Neural cell (in vitro differentiated cells): ENCODE data around the gene BCL6B. TPM values are rescaled to one million over a fixed set of nuclear protein-coding genes. Genes with fewer than 3 reads are reported as not detected.
"Not testable (repeated sequence)": the region's sequence is repeated elsewhere in the genome, so short reads cannot be mapped to it uniquely, and the experiment has no call there.

ENCODE experiments used
- H2AFZ ChIP-seq: fragments of 200-600, 300-800 bp; sonication (generic), shearing (Covaris generic); 2 replicates; pipeline ENCODE4 v1.6.0; 2014; ENCODE audit warnings: low read depth, mild to moderate bottlenecking, antibody characterized with exemption, low read length, moderate library complexity
- H3F3A ChIP-seq: fragments of 200-600 bp; shearing (Covaris generic); 2 replicates; pipeline ENCODE4 v1.6.1; 2016; ENCODE audit warnings: mild to moderate bottlenecking, moderate library complexity, mixed read lengths, antibody characterized with exemption, low read length; ENCODE audit not compliant: insufficient read depth, poor library complexity, severe bottlenecking
- H3K27ac ChIP-seq: fragments of 200-600, 300-800 bp; sonication (generic), shearing (Covaris generic); 2 replicates; pipeline ENCODE4 v1.5.1; 2014; ENCODE audit warnings: mild to moderate bottlenecking, low read length, moderate library complexity
- H3K27me3 ChIP-seq: fragments of 300-800, 200-600 bp; sonication (generic), shearing (Covaris generic); 2 replicates; pipeline ENCODE4 v1.6.0; 2014; ENCODE audit warnings: mild to moderate bottlenecking, low read depth, low read length, moderate library complexity; ENCODE audit not compliant: insufficient read depth
- H3K36me3 ChIP-seq: fragments of 300-800, 200-600 bp; sonication (generic), shearing (Covaris generic); 2 replicates; pipeline ENCODE4 v1.5.1; 2014; ENCODE audit warnings: mild to moderate bottlenecking, antibody characterized with exemption, low read length, moderate library complexity; ENCODE audit not compliant: insufficient read depth
- H3K4me2 ChIP-seq: fragments of 300-800, 200-600 bp; sonication (generic), shearing (Covaris generic); 2 replicates; pipeline ENCODE4 v1.6.0; 2014; ENCODE audit warnings: mild to moderate bottlenecking, low read length
- H3K4me3 ChIP-seq: fragments of 300-800, 200-600 bp; sonication (generic), shearing (Covaris generic); 2 replicates; pipeline ENCODE4 v1.5.1; 2014; ENCODE audit warnings: mild to moderate bottlenecking, low read length, moderate library complexity
- H3K79me2 ChIP-seq: fragments of 200-600 bp; shearing (Covaris generic); replicated peaks from 2 replicates; pipeline ENCODE4 v1.6.0; 2014; ENCODE audit warnings: mild to moderate bottlenecking, low read length, moderate library complexity; ENCODE audit not compliant: insufficient read depth
- H3K9ac ChIP-seq: fragments of 300-800, 200-600 bp; sonication (generic), shearing (Covaris generic); 2 replicates; pipeline ENCODE4 v1.6.1; 2016; ENCODE audit warnings: mild to moderate bottlenecking, low read length, mixed read lengths
- H3K9me2 ChIP-seq: fragments of 200-600 bp; shearing (Covaris generic); 2 replicates; pipeline ENCODE4 v1.6.1; 2016; ENCODE audit warnings: mild to moderate bottlenecking, low read length, mixed read lengths; ENCODE audit not compliant: insufficient read depth
- H3K9me3 ChIP-seq: fragments of 200-600, 300-800 bp; sonication (generic), shearing (Covaris generic); 2 replicates; pipeline ENCODE4 v1.6.1; 2016; ENCODE audit warnings: mild to moderate bottlenecking, mixed run types, low read length, moderate library complexity, mixed read lengths
- H4K20me1 ChIP-seq: fragments of 200-600 bp; shearing (Covaris generic); 2 replicates; pipeline ENCODE4 v1.6.1; 2016; ENCODE audit warnings: mild to moderate bottlenecking, mixed run types; ENCODE audit not compliant: insufficient read depth
- EP300 ChIP-seq: fragments of 450-650 bp; conservative IDR thresholded peaks from 2 replicates; pipeline ENCODE4 v1.6.1; 2014; ENCODE audit warnings: antibody characterized with exemption, mild to moderate bottlenecking, moderate library complexity; ENCODE audit not compliant: poor library complexity, severe bottlenecking
- EZH2 ChIP-seq: fragments of 200-600, 300-800 bp; shearing (Covaris generic), sonication (generic); IDR thresholded peaks from 2 replicates; pipeline ENCODE4 v1.6.1; 2014; ENCODE audit warnings: antibody characterized with exemption, low read length, borderline replicate concordance, mild to moderate bottlenecking; ENCODE audit not compliant: insufficient read depth, poor library complexity, severe bottlenecking
- MXI1 ChIP-seq: fragments of 450-650 bp; conservative IDR thresholded peaks from 2 replicates; pipeline ENCODE4 v1.6.1; 2014; ENCODE audit warnings: antibody characterized with exemption, mild to moderate bottlenecking; ENCODE audit not compliant: poor library complexity, severe bottlenecking
- POLR2AphosphoS5 ChIP-seq: IDR thresholded peaks from 2 replicates; pipeline ENCODE4 v1.6.1; 2012
- RAD21 ChIP-seq: fragments of 450-650 bp; conservative IDR thresholded peaks from 2 replicates; pipeline ENCODE4 v1.6.1; 2014; ENCODE audit warnings: antibody characterized with exemption, mild to moderate bottlenecking, moderate library complexity
- SMC3 ChIP-seq: fragments of 450-650 bp; conservative IDR thresholded peaks from 2 replicates; pipeline ENCODE4 v1.6.1; 2014; ENCODE audit warnings: antibody characterized with exemption, mild to moderate bottlenecking, moderate library complexity; ENCODE audit not compliant: poor library complexity
- TAF1 ChIP-seq: IDR thresholded peaks from 2 replicates; pipeline ENCODE4 v1.6.1; 2012; ENCODE audit warnings: low read depth
- polyA plus RNA-seq: library from polyadenylated mRNA; depleted of rRNA; stranded (reverse); fragments of >200 nt; gene quantifications from 2 replicates; pipeline ENCODE4 v1.2.3, GENCODE V29; 2014
- TF ChIP-seq, protein P1 (sequence below): IDR thresholded peaks from 2 replicates; pipeline ENCODE4 v1.6.1; 2012; ENCODE audit warnings: borderline replicate concordance
- TF ChIP-seq, protein P2 (sequence below): fragments of 450-650 bp; IDR thresholded peaks from 2 replicates; pipeline ENCODE4 v1.5.1; 2014; ENCODE audit warnings: antibody characterized with exemption, mild to moderate bottlenecking, moderate library complexity; ENCODE audit not compliant: poor library complexity, severe bottlenecking

Gene BCL6B
- polyA plus RNA-seq, 1 donor from 2014 or later: not detected

DNA sequence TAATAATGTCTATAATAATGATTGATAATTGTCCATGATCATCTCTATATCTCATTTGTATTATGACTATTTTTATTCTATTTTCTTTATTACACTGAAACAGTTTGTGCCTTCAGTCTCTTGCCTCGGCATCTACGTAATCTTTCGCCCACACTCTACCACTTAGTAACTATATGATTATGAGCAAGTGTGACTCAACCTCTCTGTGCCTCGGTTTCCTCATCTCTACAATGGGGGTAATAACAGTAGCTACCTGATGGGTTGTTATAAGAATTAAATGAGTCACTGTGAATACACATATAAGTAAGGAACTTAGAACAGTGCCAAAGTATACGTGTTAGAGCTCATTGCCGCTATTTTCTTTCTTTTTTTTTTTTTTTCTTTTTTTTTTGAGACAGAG lies 24.7 kb downstream of the BCL6B start:
- no peaks in the 10 kb centered on the region for H3K79me2 ChIP-seq
- H3F3A ChIP-seq: peaks cover 3% of the 10 kb centered on the region
- H3K9me3 ChIP-seq: no peaks in the 10 kb centered on the region
- H3K9me2 ChIP-seq: no peaks in the 10 kb centered on the region
- no peaks in the 10 kb centered on the region for H4K20me1 ChIP-seq
- TF ChIP-seq MXI1 (no peak), POLR2AphosphoS5 (no peak), EP300 (no peak), TAF1 (no peak), EZH2 (no peak), SMC3 (no peak), RAD21 (no peak)
- TF ChIP-seq, protein P1, sequence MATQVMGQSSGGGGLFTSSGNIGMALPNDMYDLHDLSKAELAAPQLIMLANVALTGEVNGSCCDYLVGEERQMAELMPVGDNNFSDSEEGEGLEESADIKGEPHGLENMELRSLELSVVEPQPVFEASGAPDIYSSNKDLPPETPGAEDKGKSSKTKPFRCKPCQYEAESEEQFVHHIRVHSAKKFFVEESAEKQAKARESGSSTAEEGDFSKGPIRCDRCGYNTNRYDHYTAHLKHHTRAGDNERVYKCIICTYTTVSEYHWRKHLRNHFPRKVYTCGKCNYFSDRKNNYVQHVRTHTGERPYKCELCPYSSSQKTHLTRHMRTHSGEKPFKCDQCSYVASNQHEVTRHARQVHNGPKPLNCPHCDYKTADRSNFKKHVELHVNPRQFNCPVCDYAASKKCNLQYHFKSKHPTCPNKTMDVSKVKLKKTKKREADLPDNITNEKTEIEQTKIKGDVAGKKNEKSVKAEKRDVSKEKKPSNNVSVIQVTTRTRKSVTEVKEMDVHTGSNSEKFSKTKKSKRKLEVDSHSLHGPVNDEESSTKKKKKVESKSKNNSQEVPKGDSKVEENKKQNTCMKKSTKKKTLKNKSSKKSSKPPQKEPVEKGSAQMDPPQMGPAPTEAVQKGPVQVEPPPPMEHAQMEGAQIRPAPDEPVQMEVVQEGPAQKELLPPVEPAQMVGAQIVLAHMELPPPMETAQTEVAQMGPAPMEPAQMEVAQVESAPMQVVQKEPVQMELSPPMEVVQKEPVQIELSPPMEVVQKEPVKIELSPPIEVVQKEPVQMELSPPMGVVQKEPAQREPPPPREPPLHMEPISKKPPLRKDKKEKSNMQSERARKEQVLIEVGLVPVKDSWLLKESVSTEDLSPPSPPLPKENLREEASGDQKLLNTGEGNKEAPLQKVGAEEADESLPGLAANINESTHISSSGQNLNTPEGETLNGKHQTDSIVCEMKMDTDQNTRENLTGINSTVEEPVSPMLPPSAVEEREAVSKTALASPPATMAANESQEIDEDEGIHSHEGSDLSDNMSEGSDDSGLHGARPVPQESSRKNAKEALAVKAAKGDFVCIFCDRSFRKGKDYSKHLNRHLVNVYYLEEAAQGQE: no peak
- TF ChIP-seq, protein P2, sequence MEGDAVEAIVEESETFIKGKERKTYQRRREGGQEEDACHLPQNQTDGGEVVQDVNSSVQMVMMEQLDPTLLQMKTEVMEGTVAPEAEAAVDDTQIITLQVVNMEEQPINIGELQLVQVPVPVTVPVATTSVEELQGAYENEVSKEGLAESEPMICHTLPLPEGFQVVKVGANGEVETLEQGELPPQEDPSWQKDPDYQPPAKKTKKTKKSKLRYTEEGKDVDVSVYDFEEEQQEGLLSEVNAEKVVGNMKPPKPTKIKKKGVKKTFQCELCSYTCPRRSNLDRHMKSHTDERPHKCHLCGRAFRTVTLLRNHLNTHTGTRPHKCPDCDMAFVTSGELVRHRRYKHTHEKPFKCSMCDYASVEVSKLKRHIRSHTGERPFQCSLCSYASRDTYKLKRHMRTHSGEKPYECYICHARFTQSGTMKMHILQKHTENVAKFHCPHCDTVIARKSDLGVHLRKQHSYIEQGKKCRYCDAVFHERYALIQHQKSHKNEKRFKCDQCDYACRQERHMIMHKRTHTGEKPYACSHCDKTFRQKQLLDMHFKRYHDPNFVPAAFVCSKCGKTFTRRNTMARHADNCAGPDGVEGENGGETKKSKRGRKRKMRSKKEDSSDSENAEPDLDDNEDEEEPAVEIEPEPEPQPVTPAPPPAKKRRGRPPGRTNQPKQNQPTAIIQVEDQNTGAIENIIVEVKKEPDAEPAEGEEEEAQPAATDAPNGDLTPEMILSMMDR: no peak
- no peak overlapping the region for H3K4me2 ChIP-seq
- no peak overlapping the region for H3K9ac ChIP-seq
- H3K36me3 ChIP-seq: no peaks in the 10 kb centered on the region
- no peak overlapping the region for H3K4me3 ChIP-seq
- no peak overlapping the region for H3K27ac ChIP-seq
- no peak overlapping the region for H2AFZ ChIP-seq
- H3K27me3 ChIP-seq: peaks cover 37% of the 10 kb centered on the region

DNA sequence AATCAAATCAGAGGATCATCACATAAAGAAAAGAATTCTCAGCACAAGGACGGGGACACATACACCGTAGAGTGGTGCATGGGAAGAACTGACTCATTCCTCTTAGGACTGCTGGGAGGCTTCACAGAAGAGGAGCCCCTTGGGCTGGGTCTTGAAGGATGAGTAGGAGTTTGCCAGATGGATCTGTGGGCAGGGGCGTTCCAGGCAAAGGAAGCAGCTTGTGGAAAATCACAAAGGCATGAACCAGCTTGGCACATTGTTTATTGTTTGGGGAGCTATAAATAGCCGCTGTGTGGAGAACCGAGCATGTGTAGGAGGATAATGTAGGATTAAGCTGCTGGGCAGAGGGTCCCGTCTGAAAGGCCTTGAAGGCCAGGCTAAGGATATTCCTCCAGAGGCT lies 26.1 kb downstream of the BCL6B start:
- Histone ChIP-seq H3K27ac (no peak overlapping the region), H3K4me2 (no peak overlapping the region), H3K9ac (no peak overlapping the region), H3K9me3 (no peaks in the 10 kb centered on the region), H3F3A (peaks cover 3% of the 10 kb centered on the region), H4K20me1 (no peaks in the 10 kb centered on the region), H3K9me2 (no peaks in the 10 kb centered on the region), H3K36me3 (no peaks in the 10 kb centered on the region), H2AFZ (no peak overlapping the region), H3K79me2 (no peaks in the 10 kb centered on the region), H3K4me3 (no peak overlapping the region), H3K27me3 (peaks cover 23% of the 10 kb centered on the region)
- TF ChIP-seq SMC3: no peak
- TF ChIP-seq, protein P2: no peak
- TF ChIP-seq TAF1: no peak
- no peak for TF ChIP-seq EP300
- TF ChIP-seq RAD21: no peak
- no peak for TF ChIP-seq POLR2AphosphoS5
- no peak for TF ChIP-seq EZH2
- no peak for TF ChIP-seq MXI1

DNA sequence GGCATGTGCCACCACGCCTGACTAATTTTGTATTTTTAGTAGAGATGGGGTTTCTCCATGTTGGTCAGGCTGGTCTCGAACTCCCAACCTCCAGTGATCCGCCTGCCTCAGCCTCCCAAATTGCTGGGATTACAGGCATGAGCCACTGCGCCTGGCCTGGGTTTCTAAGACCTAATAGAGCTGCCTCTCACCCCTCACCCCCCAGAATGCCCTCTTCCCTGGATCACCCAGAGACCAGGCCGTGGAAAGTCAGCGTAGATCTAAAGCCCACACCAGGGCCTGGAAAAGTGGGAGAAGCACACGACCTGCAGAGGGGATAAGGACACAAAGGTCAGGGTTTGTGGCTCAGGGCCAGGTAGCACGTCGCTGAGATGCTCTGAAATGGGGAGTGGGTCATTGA lies 27.7 kb downstream of the BCL6B start:
- H3K27me3 ChIP-seq, H3K9me2 ChIP-seq, H2AFZ ChIP-seq, H3K79me2 ChIP-seq, H3K36me3 ChIP-seq, H3K9me3 ChIP-seq, H3K4me2 ChIP-seq, H3F3A ChIP-seq, H3K27ac ChIP-seq, H4K20me1 ChIP-seq, H3K9ac ChIP-seq, H3K4me3 ChIP-seq: not testable (repeated sequence)
